Measurements from ENCODE around the gene TRAIP. TPM values are rescaled to one million over a fixed set of nuclear protein-coding genes. Genes with fewer than 3 reads are reported as not detected.
"Not testable (repeated sequence)": the region's sequence is repeated elsewhere in the genome, so short reads cannot be mapped to it uniquely, and the experiment has no call there.

The TRAIP gene
- total RNA-seq, 1 donor from 2014 or later: 38.1 TPM

DNA sequence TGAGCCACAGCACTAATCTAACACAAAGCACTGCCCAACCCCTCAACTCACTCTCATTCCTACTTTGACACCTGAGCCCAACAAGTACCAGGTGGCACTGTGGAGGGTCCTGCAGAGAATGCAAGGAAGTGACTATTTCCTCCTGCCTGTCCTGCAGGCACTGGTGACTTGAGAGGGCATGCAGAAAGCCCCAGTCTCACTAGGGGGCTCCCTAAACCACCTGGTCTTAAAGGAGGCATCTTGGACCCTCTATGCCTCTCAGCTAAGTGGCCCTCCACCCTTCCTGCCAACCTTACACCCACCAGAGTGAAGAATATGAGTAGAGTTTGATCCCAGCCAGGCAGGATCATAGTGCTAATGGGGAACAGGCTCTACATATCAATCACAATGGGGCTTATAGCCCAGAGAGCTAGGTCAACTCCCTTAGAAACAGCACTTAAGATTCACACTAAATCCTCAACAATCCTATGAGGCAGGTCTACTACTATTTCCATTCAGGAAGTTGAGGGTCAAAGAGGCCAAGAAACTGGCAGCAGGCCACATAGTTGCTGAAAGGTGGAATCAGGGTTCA, 15.2 kb downstream of the TRAIP start:
- Mint-ChIP-seq H3K36me3 (ENCODE audit: low read depth) (peaks cover 7% of the 10 kb centered on the region), H3K4me3 (no peak overlapping the region), H3K4me1 (peaks cover 4% of the 10 kb centered on the region), H3K27me3 (ENCODE audit: low read depth) (no peaks in the 10 kb centered on the region), H3K27ac (ENCODE audit: unreplicated experiment) (peak overlapping the region; percentile 35), H3K9me3 (no peaks in the 10 kb centered on the region)
- TF ChIP-seq, protein P1, sequence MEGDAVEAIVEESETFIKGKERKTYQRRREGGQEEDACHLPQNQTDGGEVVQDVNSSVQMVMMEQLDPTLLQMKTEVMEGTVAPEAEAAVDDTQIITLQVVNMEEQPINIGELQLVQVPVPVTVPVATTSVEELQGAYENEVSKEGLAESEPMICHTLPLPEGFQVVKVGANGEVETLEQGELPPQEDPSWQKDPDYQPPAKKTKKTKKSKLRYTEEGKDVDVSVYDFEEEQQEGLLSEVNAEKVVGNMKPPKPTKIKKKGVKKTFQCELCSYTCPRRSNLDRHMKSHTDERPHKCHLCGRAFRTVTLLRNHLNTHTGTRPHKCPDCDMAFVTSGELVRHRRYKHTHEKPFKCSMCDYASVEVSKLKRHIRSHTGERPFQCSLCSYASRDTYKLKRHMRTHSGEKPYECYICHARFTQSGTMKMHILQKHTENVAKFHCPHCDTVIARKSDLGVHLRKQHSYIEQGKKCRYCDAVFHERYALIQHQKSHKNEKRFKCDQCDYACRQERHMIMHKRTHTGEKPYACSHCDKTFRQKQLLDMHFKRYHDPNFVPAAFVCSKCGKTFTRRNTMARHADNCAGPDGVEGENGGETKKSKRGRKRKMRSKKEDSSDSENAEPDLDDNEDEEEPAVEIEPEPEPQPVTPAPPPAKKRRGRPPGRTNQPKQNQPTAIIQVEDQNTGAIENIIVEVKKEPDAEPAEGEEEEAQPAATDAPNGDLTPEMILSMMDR (conservative IDR thresholded peaks at IDR 0.05): peak; percentile 43
- peak; percentile 30 for DNase-seq (ENCODE audit: low read depth, low spot score)

DNA sequence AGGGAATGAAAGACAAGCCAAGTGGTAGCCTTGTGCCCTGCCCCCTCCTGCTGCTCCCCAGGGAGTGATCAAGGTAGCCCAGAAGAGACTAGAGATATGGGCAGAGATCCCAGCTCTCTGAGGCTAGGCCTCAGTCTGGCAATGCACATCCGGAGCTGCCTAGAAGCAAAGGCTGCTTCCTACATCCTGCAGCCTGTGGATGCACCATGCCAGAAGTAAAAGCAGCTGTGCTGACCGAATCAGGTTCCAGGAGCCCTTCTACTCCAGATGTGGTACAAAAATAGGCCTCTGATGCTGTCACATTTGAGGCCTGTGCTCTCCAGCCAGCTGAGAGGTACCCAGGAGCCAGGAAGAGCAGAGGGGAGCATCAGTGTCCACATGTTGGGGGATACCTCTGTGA, 16.0 kb downstream of the TRAIP start:
- Mint-ChIP-seq H3K4me3 (no peak overlapping the region), H3K36me3 (ENCODE audit: low read depth) (peaks cover 3% of the 10 kb centered on the region), H3K9me3 (no peaks in the 10 kb centered on the region), H3K27ac (ENCODE audit: unreplicated experiment) (peak overlapping the region; percentile 71), H3K27me3 (ENCODE audit: low read depth) (no peaks in the 10 kb centered on the region), H3K4me1 (peaks cover 4% of the 10 kb centered on the region)
- TF ChIP-seq, protein P1 (conservative IDR thresholded peaks at IDR 0.05): no peak
- no peak for DNase-seq (ENCODE audit: low read depth, low spot score)

DNA sequence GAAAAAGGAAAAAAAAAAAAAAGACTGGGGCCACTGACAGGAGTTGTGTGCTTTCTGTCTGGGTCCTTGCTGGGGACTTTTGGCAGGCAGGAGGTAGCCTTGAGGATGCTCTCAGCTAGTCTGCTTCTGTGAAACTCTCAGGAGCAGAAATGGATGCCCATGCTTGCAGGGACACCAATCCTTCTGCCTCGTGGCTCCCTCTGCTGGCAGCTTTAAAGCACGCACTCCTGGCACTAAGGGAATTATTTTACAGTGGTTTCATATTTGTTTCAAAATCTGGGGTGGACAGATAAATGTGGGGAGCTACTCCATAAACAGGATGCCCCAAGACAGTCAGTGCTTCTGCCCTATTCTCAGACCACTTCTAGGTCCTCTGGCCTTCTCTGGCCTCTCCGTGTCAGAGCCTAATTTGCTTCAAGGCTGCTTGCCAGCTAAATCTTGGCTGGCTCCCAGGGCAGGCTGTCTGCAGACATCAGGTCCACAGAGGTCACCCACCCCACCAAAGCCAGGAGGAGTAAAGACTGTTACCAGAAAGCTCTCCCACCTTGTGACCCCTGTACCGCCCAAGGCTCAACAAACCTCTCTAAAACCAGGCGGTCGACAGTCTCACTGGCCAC, 17.1 kb downstream of the TRAIP start:
- H3K36me3 Mint-ChIP-seq (ENCODE audit: low read depth): peaks cover 6% of the 10 kb centered on the region
- H3K4me3 Mint-ChIP-seq: no peak overlapping the region
- no peaks in the 10 kb centered on the region for H3K9me3 Mint-ChIP-seq
- TF ChIP-seq, protein P1 (conservative IDR thresholded peaks at IDR 0.05): peak; percentile 93
- H3K27ac Mint-ChIP-seq (ENCODE audit: unreplicated experiment): peak overlapping the region; percentile 43
- DNase-seq (ENCODE audit: low read depth, low spot score): peak; percentile 74
- no peaks in the 10 kb centered on the region for H3K27me3 Mint-ChIP-seq (ENCODE audit: low read depth)
- H3K4me1 Mint-ChIP-seq: peaks cover 4% of the 10 kb centered on the region

DNA sequence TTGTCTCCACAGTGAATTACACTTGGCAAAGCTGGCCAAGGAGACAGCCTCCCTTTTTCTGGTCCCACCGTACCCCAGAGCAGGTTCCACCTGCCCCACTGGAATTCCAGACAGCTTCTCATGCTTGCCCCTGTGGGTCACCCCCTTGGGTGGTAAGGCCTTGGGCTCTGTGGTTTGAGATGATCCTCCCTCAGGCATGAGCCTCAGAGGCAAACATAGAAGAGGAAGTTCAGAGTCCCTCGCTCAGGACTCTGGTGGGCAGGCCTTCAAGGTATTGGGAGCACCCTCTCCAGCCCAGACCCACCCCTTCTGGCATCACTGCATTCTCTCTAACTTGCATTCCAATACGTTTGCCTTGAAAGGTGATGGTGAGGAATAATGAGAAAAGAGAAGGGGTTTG, 25.0 kb downstream of the TRAIP start:
- DNase-seq (ENCODE audit: low read depth, low spot score): no peak
- Mint-ChIP-seq H3K27ac (ENCODE audit: unreplicated experiment) (no peak overlapping the region), H3K4me1 (peaks cover 4% of the 10 kb centered on the region), H3K27me3 (ENCODE audit: low read depth) (no peaks in the 10 kb centered on the region), H3K36me3 (ENCODE audit: low read depth) (peaks cover 11% of the 10 kb centered on the region), H3K4me3 (no peak overlapping the region), H3K9me3 (no peaks in the 10 kb centered on the region)
- TF ChIP-seq, protein P1 (conservative IDR thresholded peaks at IDR 0.05): no peak

DNA sequence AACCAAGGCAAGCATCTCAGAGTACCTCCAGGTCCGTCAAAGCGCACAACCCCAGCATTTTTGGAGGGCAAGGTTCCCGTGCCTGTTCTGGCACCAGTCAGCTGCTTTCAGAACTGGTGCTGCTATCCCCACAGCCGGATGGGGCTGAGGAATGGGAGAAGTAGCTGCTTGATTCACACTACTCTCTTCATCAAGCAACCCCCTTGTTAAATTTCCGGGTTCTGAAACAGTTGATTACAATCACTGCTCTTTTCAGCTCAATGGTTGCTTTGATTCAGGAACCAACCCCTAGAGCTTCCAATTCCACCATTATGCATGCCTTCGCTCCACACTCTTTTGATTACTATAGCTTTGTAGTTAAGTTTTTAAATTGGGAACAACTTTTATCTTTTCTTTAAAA, 30.3 kb downstream of the TRAIP start:
- Mint-ChIP-seq H3K27me3 (ENCODE audit: low read depth) (no peaks in the 10 kb centered on the region), H3K4me3 (no peak overlapping the region), H3K27ac (ENCODE audit: unreplicated experiment) (peak overlapping the region; percentile 27), H3K36me3 (ENCODE audit: low read depth) (peaks cover 5% of the 10 kb centered on the region), H3K9me3 (no peaks in the 10 kb centered on the region), H3K4me1 (peaks cover 14% of the 10 kb centered on the region)
- TF ChIP-seq, protein P1 (conservative IDR thresholded peaks at IDR 0.05): no peak
- DNase-seq (ENCODE audit: low read depth, low spot score): no peak

DNA sequence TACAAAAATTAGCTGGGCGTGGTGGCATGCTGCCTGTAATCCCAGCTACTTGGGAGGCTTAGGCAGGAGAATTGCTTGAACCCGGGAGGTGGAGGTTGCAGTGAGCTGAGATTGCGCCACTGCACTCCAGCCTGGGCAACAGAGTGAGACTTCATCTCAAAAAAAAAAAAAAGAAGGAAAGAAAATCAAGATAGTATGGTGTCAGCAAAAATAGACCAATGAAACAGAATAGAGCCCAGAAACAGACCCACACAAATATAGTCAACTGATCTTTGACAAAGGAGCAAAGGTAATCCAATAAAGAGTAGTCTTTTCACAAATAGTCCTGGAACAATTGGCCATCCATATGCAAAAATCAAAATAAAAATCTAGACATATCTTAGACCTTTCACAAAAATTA, 33.2 kb downstream of the TRAIP start:
- H3K4me1 Mint-ChIP-seq: peaks cover 14% of the 10 kb centered on the region
- H3K4me3 Mint-ChIP-seq; DNase-seq (ENCODE audit: low read depth, low spot score); H3K27me3 Mint-ChIP-seq (ENCODE audit: low read depth); H3K27ac Mint-ChIP-seq (ENCODE audit: unreplicated experiment); H3K36me3 Mint-ChIP-seq (ENCODE audit: low read depth); H3K9me3 Mint-ChIP-seq: not testable (repeated sequence)

Data from neural crest cell (in vitro differentiated cells).